H7 (cell line): ENCODE results near the gene CUL9. TPM values are rescaled to one million over a fixed set of nuclear protein-coding genes. Genes with fewer than 3 reads are reported as not detected.

Experiments
- DNase-seq: peaks from one replicate; pipeline ENCODE4 v3.0.0; 2012
- H3K27me3 ChIP-seq: 2 replicates; pipeline ENCODE4 v1.6.0; 2011; ENCODE audit warnings: mild to moderate bottlenecking, low read length; ENCODE audit not compliant: control insufficient read depth, insufficient read depth
- H3K36me3 ChIP-seq: replicated peaks from 2 replicates; pipeline ENCODE4 v1.5.1; 2011; ENCODE audit warnings: low read length; ENCODE audit not compliant: control insufficient read depth, insufficient read depth
- H3K4me3 ChIP-seq: 2 replicates; pipeline ENCODE4 v1.5.1; 2011; ENCODE audit warnings: low read depth, mild to moderate bottlenecking, control low read depth, low read length, moderate library complexity; ENCODE audit not compliant: insufficient read depth
- total RNA-seq: library from RNA; depleted of rRNA; stranded (reverse); fragments of >200 nt; shearing (Covaris generic); gene quantifications from 2 replicates; pipeline ENCODE4 v1.2.3, GENCODE V29; 2014

The CUL9 gene
- total RNA-seq, 1 experiment from 2014 or later = 9.4 TPM

GRCh38 chr6:43202451-43202850, 20.5 kb downstream of the CUL9 start:
- DNase-seq = no peak
- H3K36me3 ChIP-seq = no peaks in the 10 kb centered on the region; the same call in 1 of the 2 replicates
- no peaks in the 10 kb centered on the region for H3K27me3 ChIP-seq
- no peak overlapping the region for H3K4me3 ChIP-seq

DNA sequence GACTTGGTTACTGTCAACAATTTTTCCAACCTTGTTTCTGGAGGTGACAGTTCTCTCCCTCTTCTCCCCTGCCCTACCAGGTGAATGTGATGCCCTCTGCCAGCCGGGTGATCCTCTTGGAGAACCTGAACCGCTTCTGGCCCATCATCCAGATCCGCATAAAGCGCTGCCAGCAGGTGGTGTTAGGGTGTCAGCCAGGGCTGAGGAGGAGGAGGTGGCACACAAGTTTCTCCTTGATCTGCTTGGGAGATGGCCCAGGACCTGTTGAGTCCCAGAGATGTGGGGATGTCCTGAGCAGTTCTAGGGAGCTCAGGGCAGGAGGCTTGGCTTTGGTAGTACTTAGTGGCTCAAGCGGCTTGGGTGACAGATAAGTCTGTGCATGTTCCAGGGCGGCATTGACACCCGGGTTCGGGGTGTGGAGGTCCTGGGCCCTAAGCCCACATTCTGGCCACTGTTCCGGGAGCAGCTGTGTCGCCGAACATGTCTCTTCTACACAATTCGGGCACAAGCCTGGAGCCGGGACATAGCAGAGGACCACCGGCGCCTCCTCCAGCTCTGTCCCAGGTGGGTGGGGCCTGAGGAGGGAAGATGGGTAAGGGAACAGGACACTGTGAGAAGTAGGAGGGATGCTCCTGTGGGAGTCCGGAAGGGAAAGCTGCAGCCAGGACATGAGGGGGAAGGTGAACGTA, 21.2 kb downstream of the CUL9 start:
- H3K4me3 ChIP-seq = no peak overlapping the region
- H3K36me3 ChIP-seq = no peaks in the 10 kb centered on the region; the same call in 1 of the 2 replicates
- DNase-seq = no peak

GRCh38 chr6:43203718-43204095, 21.7 kb downstream of the CUL9 start:
- DNase-seq = no peak
- Histone ChIP-seq H3K27me3 (no peaks in the 10 kb centered on the region), H3K4me3 (no peak overlapping the region), H3K36me3 (no peaks in the 10 kb centered on the region; the same call in 1 of the 2 replicates)

More for the DNA sequence above, 21.2 kb downstream of the CUL9 start:
- H3K27me3 ChIP-seq = no peaks in the 10 kb centered on the region

DNA sequence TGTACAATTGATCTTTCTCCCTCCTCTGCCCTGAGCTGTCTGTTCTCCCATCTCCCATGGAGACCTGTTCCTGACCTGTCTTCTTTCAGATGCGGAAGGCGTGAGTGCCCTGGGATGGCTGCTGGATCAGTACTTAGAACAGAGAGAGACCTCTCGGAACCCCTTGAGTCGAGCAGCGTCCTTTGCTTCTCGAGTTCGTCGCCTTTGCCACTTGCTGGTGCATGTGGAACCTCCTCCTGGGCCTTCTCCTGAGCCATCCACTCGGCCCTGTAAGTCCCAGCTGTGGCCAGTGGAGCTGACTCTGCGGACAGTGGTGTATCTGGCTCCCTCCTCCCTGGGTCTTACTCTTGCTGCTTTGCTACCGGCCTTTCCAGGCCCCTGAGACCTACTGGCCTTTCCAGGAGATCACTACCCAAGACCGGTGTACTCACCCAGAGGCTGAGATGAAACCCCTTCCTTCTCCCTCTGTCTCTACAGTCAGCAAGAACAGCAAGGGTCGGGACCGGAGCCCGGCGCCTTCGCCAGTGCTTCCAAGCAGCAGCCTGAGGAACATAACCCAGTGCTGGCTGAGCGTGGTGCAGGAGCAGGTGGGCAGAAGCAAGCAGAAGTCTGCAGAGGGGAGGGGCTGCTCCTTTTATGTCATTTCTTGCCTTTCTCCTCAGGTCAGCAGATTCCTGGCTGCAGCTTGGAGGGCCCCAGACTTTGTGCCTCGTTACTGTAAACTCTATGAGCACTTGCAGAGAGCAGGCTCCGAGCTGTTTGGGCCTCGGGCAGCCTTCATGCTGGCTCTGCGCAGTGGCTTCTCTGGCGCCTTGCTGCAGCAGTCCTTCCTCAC, 22.5 kb downstream of the CUL9 start:
- no peak for DNase-seq
- Histone ChIP-seq H3K4me3 (no peak overlapping the region), H3K36me3 (no peaks in the 10 kb centered on the region; the same call in 1 of the 2 replicates), H3K27me3 (no peaks in the 10 kb centered on the region)

DNA sequence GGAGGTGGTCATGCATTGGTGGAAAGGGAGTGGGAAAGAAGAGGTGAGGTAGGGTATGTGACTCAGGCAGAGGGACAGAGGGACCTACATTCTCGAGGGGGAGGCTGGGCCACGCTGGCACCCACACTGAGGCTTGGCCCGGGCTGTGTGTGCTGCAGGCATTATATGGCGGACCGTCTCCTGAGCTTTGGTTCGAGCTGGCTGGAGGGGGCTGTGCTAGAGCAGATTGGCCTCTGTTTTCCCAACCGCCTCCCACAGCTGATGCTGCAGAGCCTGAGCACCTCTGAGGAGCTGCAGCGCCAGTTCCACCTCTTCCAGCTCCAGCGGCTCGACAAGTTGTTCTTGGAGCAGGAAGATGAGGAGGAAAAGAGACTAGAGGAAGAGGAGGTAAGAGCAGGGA, 23.9 kb downstream of the CUL9 start:
- DNase-seq = no peak
- Histone ChIP-seq H3K27me3 (no peaks in the 10 kb centered on the region), H3K36me3 (no peaks in the 10 kb centered on the region; the same call in 1 of the 2 replicates), H3K4me3 (no peak overlapping the region)

DNA sequence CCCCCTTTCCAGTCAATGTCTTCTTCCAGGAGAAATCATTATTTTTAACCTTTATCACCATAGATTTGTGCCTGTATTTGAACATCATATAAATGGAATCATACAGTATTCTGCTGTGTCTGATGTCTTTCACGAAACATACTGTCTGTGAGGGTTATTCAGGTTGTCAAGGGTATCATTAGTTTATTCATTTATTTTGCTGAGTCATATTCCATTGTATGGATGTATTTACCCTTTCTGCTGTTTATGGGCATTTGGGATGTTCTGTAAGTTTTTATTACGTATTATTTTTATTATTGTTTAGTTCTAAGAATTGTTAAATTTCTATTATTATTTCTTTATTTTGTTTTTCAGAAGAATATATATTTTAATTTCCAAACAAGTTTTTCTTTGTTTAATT, 25.3 kb downstream of the CUL9 start:
- Histone ChIP-seq H3K36me3 (no peaks in the 10 kb centered on the region), H3K4me3 (no peak overlapping the region), H3K27me3 (no peaks in the 10 kb centered on the region)
- DNase-seq = no peak

GRCh38 chr6:43211955-43212354, 30.0 kb downstream of the CUL9 start:
- DNase-seq = peak; percentile 52
- Histone ChIP-seq H3K36me3 (no peaks in the 10 kb centered on the region), H3K27me3 (no peaks in the 10 kb centered on the region), H3K4me3 (no peak overlapping the region)

GRCh38 chr6:43213431-43213830, 31.4 kb downstream of the CUL9 start:
- DNase-seq = no peak
- Histone ChIP-seq H3K27me3 (no peaks in the 10 kb centered on the region), H3K36me3 (no peaks in the 10 kb centered on the region), H3K4me3 (no peak overlapping the region)

DNA sequence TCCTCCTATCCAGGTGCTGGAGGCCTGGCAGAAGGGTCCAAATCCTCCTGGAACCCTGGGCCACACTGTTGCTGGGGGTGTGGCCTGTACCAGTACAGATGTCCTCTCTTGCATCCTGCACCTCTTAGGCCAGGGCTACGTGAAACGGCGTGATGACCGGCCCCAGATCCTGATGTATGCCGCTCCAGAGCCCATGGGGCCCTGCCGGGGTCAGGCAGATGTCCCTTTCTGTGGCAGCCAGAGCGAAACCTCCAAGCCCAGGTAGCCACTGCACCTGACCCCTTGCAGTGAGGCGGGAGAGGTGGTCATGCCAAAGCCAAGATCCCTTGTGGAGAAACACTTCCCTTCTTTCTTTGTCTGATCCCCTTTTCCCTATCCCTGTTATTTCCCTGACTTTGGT, 33.1 kb downstream of the CUL9 start:
- Histone ChIP-seq H3K36me3 (no peaks in the 10 kb centered on the region), H3K4me3 (no peak overlapping the region), H3K27me3 (no peaks in the 10 kb centered on the region)
- peak; percentile 11 for DNase-seq

DNA sequence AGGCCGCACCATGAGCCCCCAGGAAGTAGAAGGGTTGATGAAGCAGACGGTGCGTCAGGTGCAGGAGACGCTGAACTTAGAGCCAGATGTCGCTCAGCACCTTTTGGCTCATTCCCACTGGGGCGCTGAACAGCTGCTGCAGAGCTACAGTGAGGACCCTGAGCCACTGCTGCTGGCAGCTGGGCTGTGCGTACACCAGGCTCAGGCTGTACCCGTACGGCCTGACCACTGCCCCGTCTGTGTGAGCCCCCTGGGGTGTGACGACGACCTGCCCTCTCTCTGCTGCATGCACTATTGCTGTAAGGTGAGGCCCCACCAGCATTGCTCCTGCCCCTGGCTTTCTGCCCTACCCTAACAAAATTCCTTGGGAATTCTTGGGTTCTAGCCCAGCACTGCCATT, 34.2 kb downstream of the CUL9 start:
- peak; percentile 18 for DNase-seq
- Histone ChIP-seq H3K36me3 (no peaks in the 10 kb centered on the region), H3K27me3 (no peaks in the 10 kb centered on the region), H3K4me3 (no peak overlapping the region)

GRCh38 chr6:43217351-43217750, 35.4 kb downstream of the CUL9 start:
- Histone ChIP-seq H3K4me3 (no peak overlapping the region), H3K27me3 (no peaks in the 10 kb centered on the region), H3K36me3 (no peaks in the 10 kb centered on the region)
- DNase-seq = no peak

GRCh38 chr6:43219119-43219518, 37.1 kb downstream of the CUL9 start:
- Histone ChIP-seq H3K36me3 (peaks cover 1% of the 10 kb centered on the region), H3K4me3 (no peak overlapping the region), H3K27me3 (no peaks in the 10 kb centered on the region)
- DNase-seq = peak; percentile 25

- peaks cover 3% of the 10 kb centered on the region for H3K36me3 ChIP-seq
- no peaks in the 10 kb centered on the region for H3K27me3 ChIP-seq
- H3K4me3 ChIP-seq = no peak overlapping the region
- peak; percentile 30 for DNase-seq
Observed at GRCh38 chr6:43219814-43220213, 37.8 kb downstream of the CUL9 start.

DNA sequence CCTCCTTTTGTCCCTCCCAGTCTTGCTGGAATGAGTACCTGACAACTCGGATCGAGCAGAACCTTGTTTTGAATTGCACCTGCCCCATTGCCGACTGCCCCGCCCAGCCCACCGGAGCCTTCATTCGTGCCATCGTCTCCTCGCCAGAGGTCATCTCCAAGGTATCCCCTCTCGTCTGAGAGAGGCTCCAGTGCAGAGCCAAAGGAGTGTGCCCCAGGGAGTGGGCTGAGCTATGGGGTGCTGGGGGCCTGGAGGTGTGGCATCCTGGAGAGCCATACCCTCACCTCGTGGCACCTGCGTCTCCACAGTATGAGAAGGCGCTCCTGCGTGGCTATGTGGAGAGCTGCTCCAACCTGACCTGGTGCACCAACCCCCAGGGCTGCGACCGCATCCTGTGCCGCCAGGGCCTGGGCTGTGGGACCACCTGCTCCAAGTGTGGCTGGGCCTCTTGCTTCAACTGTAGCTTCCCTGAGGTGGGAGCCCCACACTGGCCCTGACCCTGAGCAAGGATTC, 38.5 kb downstream of the CUL9 start:
- Histone ChIP-seq H3K36me3 (peaks cover 3% of the 10 kb centered on the region), H3K27me3 (no peaks in the 10 kb centered on the region), H3K4me3 (no peak overlapping the region)
- peak; percentile 55 for DNase-seq
